ENCODE results near the gene INTS6.

The INTS6 gene

DNA sequence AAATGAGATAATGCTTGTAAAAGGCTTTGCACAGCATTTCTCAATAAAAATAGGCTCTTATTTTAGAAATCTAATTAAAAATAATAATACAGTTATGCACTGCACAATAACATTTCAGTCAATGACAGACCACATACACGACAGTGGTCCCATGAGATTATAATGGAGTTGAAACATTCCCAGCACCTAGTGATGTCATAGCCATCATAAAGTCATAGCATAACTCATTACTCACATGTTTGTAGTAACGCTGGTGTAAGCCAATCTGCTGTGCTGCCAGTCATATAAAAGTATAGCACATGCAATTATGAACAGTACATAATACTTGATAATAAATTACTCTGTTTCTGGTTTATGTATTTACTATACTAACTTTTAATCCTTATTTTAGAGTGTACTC, 126.1 kb downstream of the INTS6 start:
- H3K4me1 Mint-ChIP-seq, result no peaks in the 10 kb centered on the region
- no peak for TF ChIP-seq CTCF (IDR thresholded peaks at IDR 0.05; ENCODE audit: unreplicated experiment in 3 of 3)
- H3K9me3 Mint-ChIP-seq, result no peaks in the 10 kb centered on the region
- H3K36me3 Mint-ChIP-seq (ENCODE audit: low read depth), result no peaks in the 10 kb centered on the region
- H3K4me3 Mint-ChIP-seq, result no peak overlapping the region
- no peak overlapping the region for H3K27ac Mint-ChIP-seq
- H3K27me3 Mint-ChIP-seq (ENCODE audit: low read depth), result no peaks in the 10 kb centered on the region

GRCh38 chr13:51325837-51326236, 127.0 kb downstream of the INTS6 start:
- no peaks in the 10 kb centered on the region for H3K9me3 Mint-ChIP-seq
- no peaks in the 10 kb centered on the region for H3K4me1 Mint-ChIP-seq
- no peaks in the 10 kb centered on the region for H3K27me3 Mint-ChIP-seq (ENCODE audit: low read depth)
- no peak overlapping the region for H3K4me3 Mint-ChIP-seq
- no peak overlapping the region for H3K27ac Mint-ChIP-seq
- no peak for TF ChIP-seq CTCF (IDR thresholded peaks at IDR 0.05; ENCODE audit: unreplicated experiment in 3 of 3)
- H3K36me3 Mint-ChIP-seq (ENCODE audit: low read depth), result no peaks in the 10 kb centered on the region

DNA sequence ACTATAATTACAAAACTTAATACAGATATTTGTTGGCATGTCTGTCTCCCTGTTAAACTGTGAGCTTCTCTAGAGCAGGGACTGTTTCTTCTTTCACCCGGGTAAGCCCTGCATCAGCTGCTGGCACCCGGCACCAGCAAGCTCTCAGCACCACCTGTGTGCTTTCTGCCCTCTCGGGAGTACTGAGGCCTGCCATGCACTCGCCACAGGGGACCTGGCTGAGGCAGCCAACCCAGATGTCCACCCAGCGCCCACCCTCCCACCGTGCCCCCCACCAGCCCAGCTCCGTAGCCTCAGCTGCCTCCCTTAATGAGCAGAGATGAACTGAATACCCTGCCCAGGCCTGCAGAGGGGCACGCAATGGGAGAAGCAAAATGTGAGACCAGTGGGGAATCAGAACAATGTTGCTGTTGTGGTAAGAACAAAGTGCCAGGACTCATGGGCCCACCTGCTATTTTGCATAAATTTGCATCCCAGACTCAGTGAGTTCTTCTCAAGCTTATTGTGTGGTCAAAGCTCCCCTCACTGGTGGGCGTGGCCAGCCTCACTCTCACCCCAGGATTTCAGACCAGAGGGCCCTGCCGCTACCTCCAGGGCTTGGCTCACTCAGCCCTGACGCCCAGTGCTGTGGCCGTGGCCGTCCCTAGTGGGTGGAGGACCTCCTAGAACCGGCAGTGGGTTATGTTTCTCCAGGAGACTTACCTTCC, 128.0 kb downstream of the INTS6 start:
- no peaks in the 10 kb centered on the region for H3K9me3 Mint-ChIP-seq
- no peaks in the 10 kb centered on the region for H3K4me1 Mint-ChIP-seq
- no peaks in the 10 kb centered on the region for H3K27me3 Mint-ChIP-seq (ENCODE audit: low read depth)
- no peak for TF ChIP-seq CTCF (IDR thresholded peaks at IDR 0.05; ENCODE audit: unreplicated experiment in 3 of 3)
- H3K27ac Mint-ChIP-seq, result no peak overlapping the region
- H3K36me3 Mint-ChIP-seq (ENCODE audit: low read depth), result no peaks in the 10 kb centered on the region
- H3K4me3 Mint-ChIP-seq, result no peak overlapping the region

GRCh38 chr13:51323824-51324511, 128.9 kb downstream of the INTS6 start:
- H3K4me3 Mint-ChIP-seq, result no peak overlapping the region

DNA sequence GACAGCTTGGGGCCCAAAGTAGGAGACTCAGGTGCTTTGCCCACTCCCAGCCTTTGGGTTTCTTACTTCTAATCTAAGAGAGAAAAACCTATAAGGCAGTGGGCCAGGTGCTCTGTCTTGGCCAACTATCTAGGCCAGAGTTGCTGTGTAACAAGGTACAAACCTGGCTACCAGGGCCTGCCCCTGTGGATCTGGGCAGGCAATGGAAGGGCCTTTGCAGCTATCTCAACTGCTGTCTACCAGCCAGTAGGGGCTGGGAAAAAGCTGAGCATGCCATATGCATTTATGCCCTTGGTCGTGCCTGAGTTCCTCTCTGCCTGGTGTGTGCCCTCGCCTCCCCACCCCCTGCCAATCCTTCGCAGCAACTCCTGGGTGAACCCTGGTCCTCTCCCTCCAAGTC, 130.0 kb downstream of the INTS6 start:
- Mint-ChIP-seq H3K27ac (no peak overlapping the region), H3K9me3 (no peaks in the 10 kb centered on the region), H3K36me3 (ENCODE audit: low read depth) (no peaks in the 10 kb centered on the region), H3K4me3 (no peak overlapping the region), H3K4me1 (no peaks in the 10 kb centered on the region), H3K27me3 (ENCODE audit: low read depth) (no peaks in the 10 kb centered on the region)
- no peak for TF ChIP-seq CTCF (IDR thresholded peaks at IDR 0.05; ENCODE audit: unreplicated experiment in 3 of 3)

More at GRCh38 chr13:51323824-51324511, 128.9 kb downstream of the INTS6 start:
- Mint-ChIP-seq H3K27ac (no peak overlapping the region), H3K4me1 (no peaks in the 10 kb centered on the region), H3K9me3 (no peaks in the 10 kb centered on the region), H3K27me3 (ENCODE audit: low read depth) (no peaks in the 10 kb centered on the region), H3K36me3 (ENCODE audit: low read depth) (no peaks in the 10 kb centered on the region)
- TF ChIP-seq CTCF (IDR thresholded peaks at IDR 0.05; ENCODE audit: unreplicated experiment in 3 of 3), result no peak

DNA sequence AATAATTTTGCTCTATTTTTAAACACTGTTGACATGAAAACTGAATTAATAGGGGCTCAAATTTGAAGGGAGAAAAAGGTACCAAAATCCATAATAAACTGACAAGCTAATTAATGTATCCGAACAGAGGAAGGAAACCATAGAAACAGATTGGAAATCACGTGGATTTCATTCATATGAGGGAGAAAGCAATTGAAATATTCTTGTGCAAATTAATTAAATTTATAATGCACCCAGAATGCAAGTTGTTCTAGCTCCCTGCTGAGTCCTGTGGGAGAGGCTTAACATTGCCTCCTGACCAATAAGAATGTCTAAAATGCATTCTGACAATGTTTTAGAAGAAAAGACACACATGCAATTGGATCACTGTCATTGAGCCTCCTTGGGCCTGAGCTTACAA, 131.0 kb downstream of the INTS6 start:
- H3K4me3 Mint-ChIP-seq, result no peak overlapping the region
- no peaks in the 10 kb centered on the region for H3K9me3 Mint-ChIP-seq
- H3K36me3 Mint-ChIP-seq (ENCODE audit: low read depth), result no peaks in the 10 kb centered on the region
- TF ChIP-seq CTCF (IDR thresholded peaks at IDR 0.05; ENCODE audit: unreplicated experiment in 3 of 3), result no peak
- H3K27me3 Mint-ChIP-seq (ENCODE audit: low read depth), result no peaks in the 10 kb centered on the region
- H3K27ac Mint-ChIP-seq, result no peak overlapping the region
- H3K4me1 Mint-ChIP-seq, result no peaks in the 10 kb centered on the region
